SKM-1 treated with dmso at 0.1 percent for 144 hours (cell line): ENCODE measurements around the gene H1-8.
"Not testable (repeated sequence)": the region's sequence is repeated elsewhere in the genome, so short reads cannot be mapped to it uniquely, and the experiment has no call there.

ENCODE experiments used
- DNase-seq: peaks from one replicate; lab custom pipeline; 2025; ENCODE audit not compliant: unreplicated experiment; lab: John Stamatoyannopoulos, UW

H1-8 gene

DNA sequence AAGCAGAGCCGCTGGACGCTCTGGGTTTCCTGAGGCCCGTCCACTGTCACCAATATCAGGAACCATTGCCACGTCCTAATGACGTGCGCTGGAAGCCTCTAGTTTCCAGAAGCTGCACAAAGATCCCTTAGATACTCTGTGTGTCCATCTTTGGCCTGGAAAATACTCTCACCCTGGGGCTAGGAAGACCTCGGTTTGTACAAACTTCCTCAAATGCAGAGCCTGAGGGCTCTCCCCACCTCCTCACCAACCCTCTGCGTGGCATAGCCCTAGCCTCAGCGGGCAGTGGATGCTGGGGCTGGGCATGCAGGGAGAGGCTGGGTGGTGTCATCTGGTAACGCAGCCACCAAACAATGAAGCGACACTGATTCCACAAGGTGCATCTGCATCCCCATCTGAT lies 11.3 kb upstream of the H1-8 start:
- DNase-seq: no peak

DNA sequence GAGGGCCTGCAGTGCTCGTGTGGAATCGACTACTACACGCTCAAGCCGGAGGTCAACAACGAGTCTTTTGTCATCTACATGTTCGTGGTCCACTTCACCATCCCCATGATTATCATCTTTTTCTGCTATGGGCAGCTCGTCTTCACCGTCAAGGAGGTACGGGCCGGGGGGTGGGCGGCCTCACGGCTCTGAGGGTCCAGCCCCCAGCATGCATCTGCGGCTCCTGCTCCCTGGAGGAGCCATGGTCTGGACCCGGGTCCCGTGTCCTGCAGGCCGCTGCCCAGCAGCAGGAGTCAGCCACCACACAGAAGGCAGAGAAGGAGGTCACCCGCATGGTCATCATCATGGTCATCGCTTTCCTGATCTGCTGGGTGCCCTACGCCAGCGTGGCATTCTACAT lies 10.7 kb upstream of the H1-8 start:
- no peak for DNase-seq

DNA sequence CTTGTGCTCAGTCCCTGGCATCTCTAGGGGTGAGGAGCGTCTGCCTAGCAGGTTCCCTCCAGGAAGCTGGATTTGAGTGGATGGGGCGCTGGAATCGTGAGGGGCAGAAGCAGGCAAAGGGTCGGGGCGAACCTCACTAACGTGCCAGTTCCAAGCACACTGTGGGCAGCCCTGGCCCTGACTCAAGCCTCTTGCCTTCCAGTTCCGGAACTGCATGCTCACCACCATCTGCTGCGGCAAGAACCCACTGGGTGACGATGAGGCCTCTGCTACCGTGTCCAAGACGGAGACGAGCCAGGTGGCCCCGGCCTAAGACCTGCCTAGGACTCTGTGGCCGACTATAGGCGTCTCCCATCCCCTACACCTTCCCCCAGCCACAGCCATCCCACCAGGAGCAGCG lies 9.6 kb upstream of the H1-8 start:
- no peak for DNase-seq

DNA sequence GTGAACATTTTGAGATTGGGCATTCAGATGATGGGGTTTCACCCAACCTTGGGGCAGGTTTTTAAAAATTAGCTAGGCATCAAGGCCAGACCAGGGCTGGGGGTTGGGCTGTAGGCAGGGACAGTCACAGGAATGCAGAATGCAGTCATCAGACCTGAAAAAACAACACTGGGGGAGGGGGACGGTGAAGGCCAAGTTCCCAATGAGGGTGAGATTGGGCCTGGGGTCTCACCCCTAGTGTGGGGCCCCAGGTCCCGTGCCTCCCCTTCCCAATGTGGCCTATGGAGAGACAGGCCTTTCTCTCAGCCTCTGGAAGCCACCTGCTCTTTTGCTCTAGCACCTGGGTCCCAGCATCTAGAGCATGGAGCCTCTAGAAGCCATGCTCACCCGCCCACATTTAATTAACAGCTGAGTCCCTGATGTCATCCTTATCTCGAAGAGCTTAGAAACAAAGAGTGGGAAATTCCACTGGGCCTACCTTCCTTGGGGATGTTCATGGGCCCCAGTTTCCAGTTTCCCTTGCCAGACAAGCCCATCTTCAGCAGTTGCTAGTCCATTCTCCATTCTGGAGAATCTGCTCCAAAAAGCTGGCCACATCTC lies 8.4 kb upstream of the H1-8 start:
- DNase-seq: no peak

DNA sequence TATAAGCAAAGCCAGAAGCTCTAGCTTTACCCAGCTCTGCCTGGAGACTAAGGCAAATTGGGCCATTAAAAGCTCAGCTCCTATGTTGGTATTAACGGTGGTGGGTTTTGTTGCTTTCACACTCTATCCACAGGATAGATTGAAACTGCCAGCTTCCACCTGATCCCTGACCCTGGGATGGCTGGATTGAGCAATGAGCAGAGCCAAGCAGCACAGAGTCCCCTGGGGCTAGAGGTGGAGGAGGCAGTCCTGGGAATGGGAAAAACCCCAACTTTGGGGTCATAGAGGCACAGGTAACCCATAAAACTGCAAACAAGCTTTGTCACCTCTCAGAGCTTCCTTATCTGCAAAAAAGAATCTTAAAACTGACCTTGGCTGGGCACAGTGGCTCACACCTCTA lies 7.9 kb upstream of the H1-8 start:
- DNase-seq: no peak

DNA sequence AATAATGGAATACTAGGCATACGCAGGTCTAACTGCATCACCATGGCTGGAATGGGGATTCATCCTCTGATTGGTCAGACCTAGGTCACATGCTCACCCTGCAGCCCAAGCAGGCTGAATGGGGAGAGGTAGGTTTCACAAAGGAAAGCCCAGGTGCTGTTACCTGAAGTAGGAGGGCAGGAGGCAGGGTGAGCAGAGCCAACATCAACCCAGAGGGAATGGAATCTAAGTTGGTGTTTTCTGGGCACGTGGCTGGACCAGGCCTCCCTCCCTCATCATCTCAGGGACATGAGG lies 6.7 kb upstream of the H1-8 start:
- no peak for DNase-seq

DNA sequence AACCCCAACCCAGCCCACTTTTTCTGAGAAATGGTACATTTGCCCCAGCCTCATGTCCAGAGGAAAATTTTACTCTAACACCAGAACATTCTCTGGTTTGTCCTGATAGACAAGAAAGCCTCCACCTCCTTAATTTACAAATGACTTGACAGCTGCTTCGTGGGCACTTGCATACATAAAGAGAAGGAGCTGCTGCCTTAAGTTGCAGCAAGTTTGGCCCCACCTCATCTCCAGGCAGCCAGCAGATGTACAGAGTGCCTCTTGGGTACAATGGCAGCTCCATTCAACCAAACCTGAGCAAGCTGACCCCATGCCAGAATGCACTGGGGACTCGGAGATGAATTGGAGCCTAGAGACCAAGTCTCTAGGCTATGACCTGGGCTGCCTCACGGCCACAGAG lies 6.2 kb upstream of the H1-8 start:
- no peak for DNase-seq

DNA sequence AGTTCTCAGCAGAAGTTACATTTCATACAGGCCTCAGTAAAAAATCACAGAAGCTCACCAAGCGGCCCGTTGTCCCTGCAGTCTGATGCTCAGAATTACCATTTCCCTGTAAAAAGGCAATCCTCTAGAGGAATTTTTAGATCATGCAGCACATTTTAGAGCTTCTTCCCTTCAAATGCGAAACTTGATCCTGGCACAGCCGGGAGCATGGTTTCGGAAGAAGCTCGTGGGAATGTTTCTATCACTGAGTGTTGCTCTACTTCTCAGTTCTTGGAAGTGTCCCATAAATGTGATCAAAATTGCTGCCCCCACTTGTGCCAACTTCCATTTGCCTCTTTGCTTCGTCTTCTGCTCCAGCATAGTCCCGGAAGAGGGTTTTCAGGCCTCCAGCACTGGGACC lies 3.8 kb upstream of the H1-8 start:
- no peak for DNase-seq

DNA sequence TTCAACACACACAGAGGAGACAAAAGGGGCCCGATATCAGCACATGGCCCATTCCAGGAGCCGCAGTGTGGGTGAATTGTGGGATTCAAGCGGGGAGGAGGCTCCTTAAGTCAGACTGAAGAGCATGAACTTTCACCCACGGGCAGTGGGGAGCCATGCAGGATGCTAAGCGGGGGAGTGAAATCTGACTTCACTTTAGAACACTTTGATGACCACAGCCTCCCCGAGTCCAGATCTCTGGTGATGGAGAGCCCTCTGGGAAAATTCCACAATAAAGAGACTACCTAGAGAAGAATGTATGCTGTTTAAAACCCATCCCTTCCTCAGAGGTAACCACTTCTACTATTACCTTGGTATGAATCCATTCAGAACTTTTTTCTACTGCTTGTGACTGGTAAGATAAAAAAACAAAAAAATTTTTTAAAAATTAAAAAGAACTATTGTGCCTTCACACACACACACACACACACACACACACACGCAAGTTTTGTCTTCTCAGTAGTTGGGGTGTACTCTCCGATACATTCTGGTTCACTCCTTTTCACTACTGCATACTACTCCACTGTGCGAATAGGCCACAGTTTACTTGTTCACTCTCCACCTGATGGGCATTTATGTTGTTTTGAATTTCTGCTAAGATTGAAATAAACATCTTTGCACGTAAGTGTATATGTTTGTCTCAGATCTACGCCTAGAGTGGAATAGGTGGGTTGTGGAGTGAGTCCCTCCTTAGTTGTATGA lies 2.0 kb upstream of the H1-8 start:
- DNase-seq: no peak

DNA sequence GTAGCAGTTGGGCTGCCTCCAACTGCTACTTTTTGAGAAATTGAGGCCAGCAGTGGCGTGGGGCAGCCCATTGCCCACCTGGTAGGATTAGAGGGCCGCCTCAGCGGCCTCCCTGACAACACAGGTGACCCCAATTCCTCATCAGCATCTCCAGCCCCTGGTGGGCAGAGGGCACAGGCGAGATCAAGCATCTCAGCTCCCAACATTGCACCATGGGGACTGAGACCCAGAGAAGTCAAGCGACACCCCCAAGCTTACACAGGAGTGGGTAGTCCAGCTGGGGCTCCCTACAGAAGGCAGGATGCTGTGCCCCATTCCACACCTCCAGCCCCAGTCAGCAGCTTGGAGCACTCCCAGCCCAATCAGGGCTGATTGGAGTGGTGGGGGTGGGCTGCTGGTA lies 228 bp upstream of the H1-8 start:
- no peak for DNase-seq

DNA sequence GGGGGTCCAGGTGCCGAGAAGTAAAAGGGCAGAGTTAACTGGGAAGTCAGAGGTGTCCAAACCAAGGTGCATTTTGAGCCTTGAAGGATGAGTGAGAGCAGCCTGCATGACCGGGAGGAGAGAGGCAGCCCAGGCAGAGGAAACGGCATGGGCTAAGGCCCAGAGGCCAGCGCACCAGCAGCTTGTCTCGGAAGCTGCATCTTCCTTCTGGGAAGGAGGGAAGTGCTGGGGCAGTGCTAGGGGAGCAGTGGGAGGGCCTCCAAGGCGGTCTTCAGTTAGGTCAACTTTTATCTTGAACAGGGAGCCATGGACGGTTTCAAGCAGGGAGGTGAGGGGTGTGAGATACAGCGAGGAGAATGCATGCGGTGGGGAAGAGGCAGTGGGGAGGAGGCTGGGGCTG lies 1.0 kb downstream of the H1-8 start:
- no peak for DNase-seq

DNA sequence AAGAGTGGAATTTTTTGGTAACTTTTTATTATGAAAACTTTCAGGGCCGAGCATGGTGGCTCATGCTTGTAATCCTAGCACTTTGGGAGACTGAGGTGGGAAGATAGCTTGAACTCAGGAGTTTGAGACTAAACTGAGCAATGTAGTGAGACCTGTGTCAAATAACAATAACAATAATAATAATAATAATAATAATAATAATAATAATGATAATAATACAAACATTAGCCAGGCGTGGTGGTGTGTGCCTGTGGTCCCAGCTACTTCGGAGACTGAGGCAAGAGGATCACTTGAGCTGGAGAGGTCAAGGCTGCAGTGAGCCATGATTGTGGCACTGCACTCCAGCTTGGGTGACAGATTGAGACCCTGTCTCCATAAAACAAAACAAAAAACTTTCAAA lies 3.0 kb downstream of the H1-8 start:
- not testable (repeated sequence) for DNase-seq

DNA sequence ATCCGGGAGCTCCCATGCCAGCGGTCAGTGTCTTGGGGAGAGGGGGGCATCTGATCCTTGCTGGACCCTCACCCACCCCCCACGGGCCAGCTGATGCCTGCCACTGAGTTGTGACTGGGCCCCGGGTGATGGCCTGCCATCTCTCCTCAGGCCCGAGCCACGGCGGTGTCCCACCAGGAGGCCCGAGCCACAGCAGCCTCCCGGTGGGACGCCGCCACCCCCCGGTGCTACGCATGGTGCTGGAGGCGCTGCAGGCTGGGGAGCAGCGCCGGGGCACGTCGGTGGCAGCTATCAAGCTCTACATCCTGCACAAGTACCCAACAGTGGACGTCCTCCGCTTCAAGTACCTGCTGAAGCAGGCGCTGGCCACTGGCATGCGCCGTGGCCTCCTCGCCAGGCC lies 4.3 kb downstream of the H1-8 start:
- DNase-seq: no peak

DNA sequence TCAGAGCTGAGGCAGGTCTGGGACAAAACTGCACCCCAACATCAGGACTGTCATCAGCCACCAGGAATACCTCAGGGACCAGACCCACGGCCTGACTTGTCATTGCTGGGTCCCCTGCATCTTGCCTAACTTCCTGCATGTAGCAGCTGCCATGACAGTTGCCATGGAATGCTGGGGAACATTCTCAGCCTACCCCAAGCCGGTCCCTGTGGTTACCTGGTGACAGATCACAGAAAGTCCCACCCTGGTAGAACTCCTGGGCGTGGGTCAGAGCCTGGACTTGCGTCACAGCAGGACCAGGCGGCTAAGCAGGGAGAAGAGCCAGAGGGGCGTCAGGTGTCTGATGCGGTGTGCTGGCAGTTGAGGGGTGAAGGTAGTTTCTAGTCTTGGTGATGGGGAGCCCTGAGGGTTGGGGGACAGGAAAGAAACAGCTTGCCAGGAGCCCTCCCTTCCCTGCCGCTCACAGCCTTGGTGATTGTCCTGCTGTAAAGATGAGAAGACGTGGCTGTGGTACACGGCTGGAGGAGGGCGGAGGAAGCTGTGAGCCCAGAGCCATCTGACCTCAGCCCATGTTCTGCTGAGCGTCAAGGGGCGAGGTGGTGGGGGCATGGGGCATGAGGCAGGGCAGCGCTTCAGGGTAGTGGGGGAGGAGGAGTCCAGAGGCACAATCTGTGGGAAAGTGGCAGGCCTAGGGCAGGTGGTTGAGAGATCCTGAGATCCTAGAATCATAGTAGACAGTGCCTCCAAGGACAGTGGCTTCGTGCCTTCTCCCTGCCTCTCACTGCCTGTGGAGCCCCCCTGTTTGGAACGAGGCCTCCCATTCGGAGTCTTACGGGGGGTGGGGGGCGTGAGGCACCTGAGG lies 5.4 kb downstream of the H1-8 start:
- no peak for DNase-seq

DNA sequence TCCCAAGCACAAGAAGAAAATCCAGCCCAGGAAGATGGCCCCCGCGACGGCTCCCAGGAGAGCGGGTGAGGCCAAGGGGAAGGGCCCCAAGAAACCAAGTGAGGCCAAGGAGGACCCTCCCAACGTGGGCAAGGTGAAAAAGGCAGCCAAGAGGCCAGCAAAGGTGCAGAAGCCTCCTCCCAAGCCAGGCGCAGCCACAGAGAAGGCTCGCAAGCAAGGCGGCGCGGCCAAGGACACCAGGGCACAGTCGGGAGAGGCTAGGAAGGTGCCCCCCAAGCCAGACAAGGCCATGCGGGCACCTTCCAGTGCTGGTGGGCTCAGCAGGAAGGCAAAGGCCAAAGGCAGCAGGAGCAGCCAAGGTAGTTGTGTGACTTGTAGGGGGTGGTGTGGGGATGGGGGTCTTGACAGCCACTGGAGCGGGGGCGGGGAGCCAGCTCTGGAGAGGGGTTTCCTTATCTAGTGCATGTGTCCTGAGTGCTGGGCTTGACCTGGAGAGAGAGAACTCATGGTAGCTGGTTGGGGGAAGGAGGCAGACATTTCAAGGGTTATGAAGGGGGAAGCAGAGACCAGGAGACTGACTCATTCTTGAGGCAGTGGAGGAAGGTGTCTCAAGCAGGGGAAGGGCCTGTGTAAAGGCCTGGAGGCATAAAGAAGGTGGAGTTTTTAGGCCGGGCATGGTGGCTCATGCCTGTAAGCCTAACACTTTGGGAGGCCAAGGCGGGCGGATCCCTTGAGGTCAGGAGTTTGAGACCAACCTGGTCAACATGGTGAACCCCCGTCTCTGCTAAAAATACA lies 6.2 kb downstream of the H1-8 start:
- peak; percentile 73 for DNase-seq

DNA sequence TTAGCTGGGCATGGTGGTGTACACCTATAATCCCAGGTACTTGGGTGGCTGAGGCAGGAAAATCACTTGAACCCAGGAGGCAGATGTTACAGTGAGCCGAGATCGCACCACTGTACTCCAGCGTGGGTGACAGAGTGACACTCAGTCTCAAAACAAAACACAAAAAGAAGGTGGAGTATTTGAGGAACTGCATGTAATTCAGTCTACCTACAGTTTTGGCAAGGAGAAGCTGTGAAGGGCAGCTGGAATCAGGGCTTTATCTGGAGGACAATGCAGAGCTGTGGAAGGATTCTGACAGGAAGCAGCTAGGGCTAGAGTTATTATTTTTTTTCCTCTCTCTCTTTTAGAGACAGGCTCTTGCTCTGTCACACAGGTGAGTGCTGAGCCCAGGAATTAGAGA lies 6.8 kb downstream of the H1-8 start:
- no peak for DNase-seq

DNA sequence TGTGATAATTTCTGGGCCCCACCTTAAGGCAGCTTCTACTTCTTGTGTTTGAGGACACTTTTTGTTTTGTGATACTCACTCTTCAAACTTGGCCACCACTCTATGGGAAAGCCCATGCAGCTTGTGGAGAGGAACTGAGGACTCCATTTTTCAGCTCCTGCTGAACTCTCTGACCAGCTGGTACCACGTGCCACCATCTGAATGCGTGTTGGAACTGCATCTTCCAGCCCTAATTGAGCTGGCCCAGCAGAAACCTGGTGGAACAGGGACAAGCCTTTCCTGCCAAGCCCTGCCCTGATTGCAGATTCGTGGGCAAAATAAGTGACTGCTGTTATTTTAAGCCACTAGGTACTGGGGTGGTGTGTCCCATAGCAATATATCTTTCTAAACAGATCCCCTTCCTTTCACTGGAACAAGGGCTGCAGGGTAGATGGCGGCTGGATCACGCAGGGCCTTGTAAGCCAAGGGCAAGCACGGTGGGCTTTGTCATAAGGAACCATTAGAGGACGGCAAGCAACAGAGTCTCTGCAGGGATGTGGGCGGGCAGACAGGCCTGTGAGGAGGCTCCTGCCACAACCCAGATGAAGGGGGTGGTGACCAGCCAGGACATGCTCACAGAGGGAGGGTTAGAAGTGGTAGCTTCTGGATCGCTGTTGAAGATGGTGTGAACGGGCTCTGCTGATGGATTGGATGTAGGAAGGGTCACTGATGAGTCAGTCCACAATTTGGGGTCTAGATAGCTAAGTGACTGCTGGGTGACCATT lies 9.5 kb downstream of the H1-8 start:
- no peak for DNase-seq

DNA sequence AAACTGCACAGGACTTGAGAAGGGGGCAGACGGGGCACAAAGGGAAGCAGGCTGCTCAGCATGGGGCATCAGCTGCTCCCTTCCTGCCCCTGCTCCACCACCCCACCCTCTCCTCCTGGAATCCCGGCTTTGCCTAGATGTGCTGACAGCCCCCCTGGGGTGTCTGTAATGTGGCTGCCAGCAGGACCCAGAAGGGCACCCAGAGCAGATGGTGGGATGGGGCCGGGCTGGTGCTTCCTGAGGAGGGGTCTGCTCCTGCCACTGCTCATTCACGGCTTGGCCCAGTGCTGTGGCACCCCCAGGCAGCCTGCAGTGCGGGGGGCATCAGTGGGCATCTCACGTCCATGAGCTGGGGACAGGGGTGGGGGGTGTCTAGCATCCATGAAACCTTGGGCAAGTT lies 10.2 kb downstream of the H1-8 start:
- no peak for DNase-seq

DNA sequence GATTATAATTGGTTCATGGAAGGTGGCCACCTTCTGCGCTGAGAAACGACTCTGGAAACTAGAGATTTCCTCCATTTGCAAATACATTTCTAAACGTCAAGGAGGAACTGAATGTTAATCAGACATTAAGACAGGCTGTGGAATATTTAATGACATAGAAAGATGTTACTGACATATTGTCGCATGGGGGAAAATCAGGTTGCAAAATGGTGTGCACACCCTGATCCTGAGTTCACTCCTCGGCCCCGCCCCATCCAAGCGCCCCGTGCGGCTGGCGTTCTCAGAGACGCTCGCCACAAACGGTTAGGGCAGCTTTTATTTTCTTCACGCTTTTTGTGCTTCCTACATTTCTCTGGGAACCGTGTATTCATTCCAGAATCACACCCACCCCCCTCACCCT lies 10.7 kb downstream of the H1-8 start:
- DNase-seq: no peak

DNA sequence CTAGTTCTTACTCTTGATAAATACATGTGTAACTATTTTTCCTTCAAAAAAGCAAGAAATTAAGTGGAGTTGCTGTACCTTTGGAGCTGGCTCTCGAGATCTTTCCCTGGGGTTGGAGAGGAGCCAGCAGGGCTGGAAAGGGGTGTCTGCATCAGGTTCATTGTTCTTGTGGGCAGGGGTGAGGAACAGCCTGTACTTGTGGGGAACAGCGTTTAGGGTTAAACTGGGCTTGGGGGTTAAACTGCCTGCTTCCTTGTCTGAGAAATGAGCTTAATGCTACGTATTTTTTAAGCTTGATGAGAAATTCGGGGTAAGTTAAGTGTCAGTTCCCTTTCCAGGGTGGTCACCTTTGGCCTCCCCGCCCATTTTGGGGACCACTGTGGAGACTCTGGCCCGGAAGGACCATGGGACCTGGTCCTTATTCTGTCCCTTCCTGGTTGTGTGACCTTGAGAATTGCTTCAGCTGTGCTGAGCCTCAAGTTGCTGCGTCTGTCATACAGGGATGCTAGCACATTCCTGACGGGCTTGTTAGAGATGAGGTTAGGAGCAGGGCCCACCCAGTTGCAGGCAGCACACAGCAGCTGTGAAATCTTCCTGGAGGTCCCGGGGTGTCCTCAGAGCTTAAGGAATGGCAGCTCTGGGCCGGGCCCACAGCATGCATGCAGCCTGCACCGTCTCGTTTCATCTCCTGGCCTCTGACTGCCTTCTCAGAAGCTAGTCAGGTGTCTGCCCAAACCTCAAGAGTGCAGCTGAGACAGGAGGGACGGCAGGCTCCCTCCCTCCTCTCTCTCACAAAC lies 11.6 kb downstream of the H1-8 start:
- DNase-seq: no peak
